ENCODE data around the gene DLX4. TPM values are rescaled to one million over a fixed set of nuclear protein-coding genes. Genes with fewer than 3 reads are reported as not detected.

DLX4 gene
- total RNA-seq, 1 experiment from 2014 or later: 1.3 TPM

GRCh38 chr17:49968405-49969133 is 421 bp upstream of the DLX4 start:
- H3K4me3 Mint-ChIP-seq: peak overlapping the region; percentile 93
- CTCF ChIA-PET: interaction anchor here (0.5 to 15.4 kb wide), 7 partner anchors 9 to 433 kb away, joined by 3 to 221 read pairs (median 3); partner anchors contain the start of gene DLX3
- no peaks in the 10 kb centered on the region for H3K36me3 Mint-ChIP-seq
- POLR2A ChIA-PET: interaction anchor here (2.0 kb wide), 1 partner anchor 25 kb away, joined by 4 read pairs; no protein-coding TSS in a partner anchor
- H3K4me1 Mint-ChIP-seq: peaks cover 51% of the 10 kb centered on the region
- peaks cover 99% of the 10 kb centered on the region for H3K27me3 Mint-ChIP-seq (ENCODE audit: low read depth)
- H3K27ac Mint-ChIP-seq: peak overlapping the region; percentile 95
- no peaks in the 10 kb centered on the region for H3K9me3 Mint-ChIP-seq
- DNase-seq (ENCODE audit: low spot score) (peak; percentile 95), ATAC-seq (peak; percentile 72)
- TF ChIP-seq ZNF232 (CRISPR knock-in tag; IDR thresholded peaks at IDR 0.05) (no peak), CREB1 (CRISPR knock-in tag; IDR thresholded peaks at IDR 0.05) (no peak), ZNF396 (CRISPR knock-in tag; IDR thresholded peaks at IDR 0.05; ENCODE audit: borderline replicate concordance) (no peak), ZMAT4 (CRISPR knock-in tag; IDR thresholded peaks at IDR 0.05) (no peak), PREB (CRISPR knock-in tag; IDR thresholded peaks at IDR 0.05; ENCODE audit: borderline replicate concordance) (no peak), MXD4 (CRISPR knock-in tag; IDR thresholded peaks at IDR 0.05; ENCODE audit: borderline replicate concordance) (no peak), ATF2 (CRISPR knock-in tag; IDR thresholded peaks at IDR 0.05; ENCODE audit: borderline replicate concordance, low read depth) (no peak), IRF1 (CRISPR knock-in tag; IDR thresholded peaks at IDR 0.05) (no peak), NFYB (CRISPR knock-in tag; conservative IDR thresholded peaks at IDR 0.05; ENCODE audit: low read depth) (no peak; the same call in 1 of the 2 replicates), RELA (CRISPR knock-in tag; IDR thresholded peaks at IDR 0.05; ENCODE audit: borderline replicate concordance) (no peak), FOXP4 (CRISPR knock-in tag; IDR thresholded peaks at IDR 0.05) (peak; percentile 73), OVOL2 (CRISPR knock-in tag; IDR thresholded peaks at IDR 0.05; ENCODE audit: borderline replicate concordance) (no peak), MLX (CRISPR knock-in tag; IDR thresholded peaks at IDR 0.05) (no peak), ZBTB43 (CRISPR knock-in tag; IDR thresholded peaks at IDR 0.05) (no peak), TP53 (CRISPR knock-in tag; IDR thresholded peaks at IDR 0.05) (0 out of 2 replicates have a peak, but pooled peaks have one; percentile 36), USF1 (CRISPR knock-in tag; IDR thresholded peaks at IDR 0.05) (no peak), FOXK1 (CRISPR knock-in tag; IDR thresholded peaks at IDR 0.05) (no peak), ZNF423 (CRISPR knock-in tag; IDR thresholded peaks at IDR 0.05) (0 out of 2 replicates have a peak, but pooled peaks have one; percentile 25), SP1 (CRISPR knock-in tag; conservative IDR thresholded peaks at IDR 0.05) (peak; percentile 26; the same call in 1 of the 2 replicates), CTCF (IDR thresholded peaks at IDR 0.05) (no peak), SMAD3 (CRISPR knock-in tag; IDR thresholded peaks at IDR 0.05; ENCODE audit: borderline replicate concordance) (no peak), ERG (CRISPR knock-in tag; IDR thresholded peaks at IDR 0.05) (no peak), ZNF416 (CRISPR knock-in tag; IDR thresholded peaks at IDR 0.05) (no peak)
